Measurements from ENCODE around the gene ELFN2. TPM values are rescaled to one million over a fixed set of nuclear protein-coding genes. Genes with fewer than 3 reads are reported as not detected.

ELFN2 gene
- total RNA-seq, 2 donors from 2014 or later = 1.6 TPM; not detected in 1

DNA sequence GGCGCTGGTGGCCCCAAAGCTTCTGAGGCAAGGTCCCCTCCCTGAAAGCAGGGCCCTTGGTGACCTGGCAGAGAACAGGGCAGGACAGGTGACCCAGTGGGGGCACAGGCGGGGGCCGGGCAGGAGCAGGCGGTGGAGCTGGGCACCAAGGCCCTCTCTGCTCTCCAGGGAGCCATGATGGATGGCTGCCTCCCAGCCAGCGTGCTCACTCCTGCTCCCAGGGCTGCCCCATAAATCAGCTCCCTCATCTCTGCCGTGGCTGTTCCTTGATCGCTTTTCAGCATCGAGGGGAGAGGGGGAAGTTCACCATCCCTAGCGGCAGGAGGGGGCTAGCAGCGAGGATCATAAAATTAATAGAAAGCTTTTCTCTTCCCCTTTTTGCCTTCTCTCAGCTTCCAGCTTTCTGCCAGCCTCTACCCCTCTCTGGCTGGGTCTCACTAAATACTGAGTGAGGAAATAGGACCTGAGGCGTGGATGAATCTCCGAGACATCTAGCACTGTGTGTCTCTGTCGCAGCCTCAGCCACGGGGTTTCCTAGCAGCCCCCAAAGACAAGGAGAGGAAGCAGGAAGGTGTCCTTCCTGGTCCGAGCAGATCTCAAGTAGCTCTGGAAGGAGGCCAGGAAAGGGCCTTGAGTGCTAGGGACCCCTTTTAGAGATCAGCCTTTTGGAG, 22.2 kb upstream of the ELFN2 start:
- peaks cover 0 to 3% of the 10 kb centered on the region in 2 donors for H3K27me3 ChIP-seq
- no peak for ATAC-seq
- TF ChIP-seq POLR2A (IDR thresholded peaks at IDR 0.05) = no peak
- no peak for TF ChIP-seq CTCF (IDR thresholded peaks at IDR 0.05)

DNA sequence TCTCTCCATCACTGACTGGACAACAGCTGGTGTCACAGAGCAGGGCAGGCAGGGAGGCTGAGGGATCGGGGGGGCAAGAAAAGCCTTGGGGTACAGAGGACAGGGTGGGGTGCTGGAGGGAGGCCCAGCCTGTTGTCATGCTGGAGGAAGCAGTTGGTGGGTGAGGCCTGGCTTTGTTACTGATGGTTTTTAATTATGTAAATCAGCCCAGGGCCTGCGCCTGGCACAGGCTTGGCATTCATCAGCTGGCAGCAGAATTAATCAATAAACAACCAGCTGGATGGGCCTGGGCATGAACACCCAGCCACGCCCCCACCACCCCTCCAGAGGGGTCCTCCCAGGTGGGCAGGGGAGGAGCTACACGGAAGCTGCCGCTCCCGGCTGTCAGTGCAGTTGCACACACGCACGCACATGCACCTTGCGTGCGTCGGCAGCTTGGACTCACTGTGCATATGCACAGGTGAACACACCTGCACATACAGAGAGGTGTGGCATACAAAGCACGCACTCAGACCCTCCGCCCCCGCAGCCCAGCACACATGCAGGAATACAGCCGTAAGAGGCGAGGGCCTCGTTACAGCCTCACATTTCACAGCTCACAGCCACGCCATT, 21.3 kb upstream of the ELFN2 start:
- TF ChIP-seq CTCF (IDR thresholded peaks at IDR 0.05) (no peak), POLR2A (IDR thresholded peaks at IDR 0.05) (no peak)
- no peak overlapping the region for H3K4me3 ChIP-seq
- no peaks in the 10 kb centered on the region for H3K9me3 ChIP-seq
- no peak for ATAC-seq
- H3K36me3 ChIP-seq (replicated peaks in 1 of 2; ENCODE audit: insufficient read depth in 1 of 2, low read depth in 2 of 2) = no peaks in the 10 kb centered on the region
- no peak overlapping the region for H3K27ac ChIP-seq
- H3K4me1 ChIP-seq = no peaks in the 10 kb centered on the region
- 54 to 64% methylated on average over 14 to 18 of the region's 18 CpGs for WGBS, 2 donors
- DNase-seq = no peak
- peaks cover 0 to 3% of the 10 kb centered on the region in 2 donors for H3K27me3 ChIP-seq
- intact Hi-C loops (cut with DNase I) = no loop called here

More for the DNA sequence above, 22.2 kb upstream of the ELFN2 start:
- intact Hi-C loops (cut with DNase I) = no loop called here
- Histone ChIP-seq H3K9me3 (no peaks in the 10 kb centered on the region), H3K36me3 (replicated peaks in 1 of 2; ENCODE audit: insufficient read depth in 1 of 2, low read depth in 2 of 2) (no peaks in the 10 kb centered on the region), H3K4me1 (no peaks in the 10 kb centered on the region), H3K4me3 (no peak overlapping the region), H3K27ac (no peak overlapping the region)
- WGBS, 2 donors = 58 to 61% methylated on average over 12 to 15 of the region's 15 CpGs
- DNase-seq = no peak

DNA sequence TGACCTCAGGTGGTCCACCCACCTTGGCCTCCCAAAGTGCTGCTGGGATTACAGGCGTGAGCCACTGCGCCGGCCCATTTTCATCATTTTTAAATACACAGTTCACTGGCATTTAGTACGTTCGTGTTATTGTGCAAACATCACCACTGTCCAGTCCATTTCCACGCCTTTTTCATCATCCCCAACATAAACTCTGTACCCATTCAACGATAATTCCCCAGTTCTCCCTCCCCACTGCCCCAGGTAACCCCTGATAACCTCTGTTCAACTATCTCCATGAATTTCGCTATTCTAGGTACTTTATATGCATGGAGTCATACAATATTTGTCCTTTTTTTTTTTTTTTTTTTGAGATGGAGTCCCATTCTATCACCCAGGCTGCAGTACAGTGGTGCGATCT, 18.2 kb upstream of the ELFN2 start:
- Histone ChIP-seq H3K9me3 (peaks cover 0 to 5% (median 0%) of the 10 kb centered on the region in 3 donors), H3K4me1 (no peaks in the 10 kb centered on the region), H3K4me3 (no peak overlapping the region), H3K36me3 (replicated peaks in 1 of 2; ENCODE audit: insufficient read depth in 1 of 2, low read depth in 2 of 2) (no peaks in the 10 kb centered on the region), H3K27ac (no peak overlapping the region), H3K27me3 (peaks cover 0 to 3% of the 10 kb centered on the region in 2 donors)
- DNase-seq = no peak
- intact Hi-C loops (cut with DNase I) = no loop called here
- WGBS, 2 donors = 71 to 72% methylated on average over 9 of the region's 9 CpGs
- ATAC-seq = no peak
- no peak for TF ChIP-seq POLR2A (IDR thresholded peaks at IDR 0.05)
- no peak for TF ChIP-seq CTCF (IDR thresholded peaks at IDR 0.05)

DNA sequence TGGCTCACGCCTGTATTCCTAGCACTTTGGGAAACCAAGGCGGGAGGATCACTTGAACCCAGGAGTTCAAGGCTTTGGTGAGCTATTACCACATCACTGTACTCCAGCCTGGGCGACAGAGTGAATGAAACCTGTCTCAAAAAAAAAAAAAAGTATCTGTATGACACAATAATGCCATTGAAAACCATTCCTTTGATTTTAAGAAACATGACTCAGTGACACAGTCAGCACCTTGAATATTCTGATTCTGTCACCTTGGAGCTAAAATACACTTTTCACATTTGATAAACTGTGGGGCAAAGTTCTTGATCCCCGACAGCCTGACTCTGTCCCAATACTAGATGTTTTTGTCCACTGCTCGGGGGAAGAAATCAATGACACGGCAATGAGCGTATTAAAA, 16.7 kb upstream of the ELFN2 start:
- H3K9me3 ChIP-seq = peaks cover 0 to 5% (median 0%) of the 10 kb centered on the region in 3 donors
- H3K4me3 ChIP-seq = no peak overlapping the region
- 51 to 57% methylated on average over 7 of the region's 7 CpGs for WGBS, 2 donors
- H3K27me3 ChIP-seq = peaks cover 0 to 3% of the 10 kb centered on the region in 2 donors
- no peak overlapping the region for H3K27ac ChIP-seq
- intact Hi-C loops (cut with DNase I) = no loop called here
- TF ChIP-seq POLR2A (IDR thresholded peaks at IDR 0.05) (no peak), CTCF (IDR thresholded peaks at IDR 0.05) (no peak)
- H3K36me3 ChIP-seq (replicated peaks in 1 of 2; ENCODE audit: insufficient read depth in 1 of 2, low read depth in 2 of 2) = no peaks in the 10 kb centered on the region
- no peaks in the 10 kb centered on the region for H3K4me1 ChIP-seq
- DNase-seq (no peak), ATAC-seq (no peak)
